Activated CD4-positive, alpha-beta T cell treated with anti-CD3 and anti-CD28 coated beads, Interleukin-2, Interleukin-6, amounts not matched to agents 100 ng/mL and 50 ng/mL, durations not matched to agents 16 hours and 8 hours (primary cell): Measurements from ENCODE around the gene HOTAIR.

Source experiments
- DNase-seq: peaks from one replicate; pipeline ENCODE4 v3.0.0-alpha.2; 2020

Gene HOTAIR

GRCh38 chr12:53974084-53975063 is at the start of gene HOTAIR:
TSS of gene HOTAIR (minus strand) at chr12:53974954.
- peak; percentile 22 for DNase-seq

GRCh38 chr12:54024127-54024526 is 49.4 kb upstream of the HOTAIR start:
- no peak for DNase-seq

- DNase-seq: no peak
Observed at GRCh38 chr12:54022960-54023884, 48.5 kb upstream of the HOTAIR start.

- no peak for DNase-seq
Observed at GRCh38 chr12:54021432-54022013, 46.8 kb upstream of the HOTAIR start.

GRCh38 chr12:54020591-54021405 is 46.0 kb upstream of the HOTAIR start:
- no peak for DNase-seq

GRCh38 chr12:54019924-54020590 is 45.3 kb upstream of the HOTAIR start:
- DNase-seq: no peak

GRCh38 chr12:54019091-54019811 is 44.5 kb upstream of the HOTAIR start:
- no peak for DNase-seq

- DNase-seq: no peak
Observed at GRCh38 chr12:54018468-54018984, 43.8 kb upstream of the HOTAIR start.

- peak; percentile 84 for DNase-seq
Observed at GRCh38 chr12:54017878-54018467, 43.2 kb upstream of the HOTAIR start.

GRCh38 chr12:54017027-54017788 is 42.5 kb upstream of the HOTAIR start:
- no peak for DNase-seq

GRCh38 chr12:54016478-54016964 is 41.8 kb upstream of the HOTAIR start:
- no peak for DNase-seq

GRCh38 chr12:54016051-54016450 is 41.3 kb upstream of the HOTAIR start:
- DNase-seq: no peak

GRCh38 chr12:54015018-54015931 is 40.5 kb upstream of the HOTAIR start:
- no peak for DNase-seq

GRCh38 chr12:54014377-54015017 is 39.7 kb upstream of the HOTAIR start:
- DNase-seq: no peak

GRCh38 chr12:54012631-54013409 is 38.1 kb upstream of the HOTAIR start:
- no peak for DNase-seq

- DNase-seq: no peak
Observed at GRCh38 chr12:54011665-54012532, 37.1 kb upstream of the HOTAIR start.
